Endometrial microvascular endothelial cells (primary cell): Measurements from ENCODE around the gene GNG3. TPM values are rescaled to one million over a fixed set of nuclear protein-coding genes. Genes with fewer than 3 reads are reported as not detected.
"Not testable (repeated sequence)": the region's sequence is repeated elsewhere in the genome, so short reads cannot be mapped to it uniquely, and the experiment has no call there.

ENCODE experiments used
- in situ Hi-C: cut with HindIII; loops from 2 replicates; pipeline ENCODE4 v1.10.0; 2017; ENCODE audit warnings: low sequenced_read_pairs, low pct_unique_long_range_greater_than_20kb; ENCODE audit errors: inconsistent ontology term
- total RNA-seq: library from RNA; depleted of rRNA; stranded (reverse); fragments of >200 nt; gene quantifications from one replicate; pipeline ENCODE4 v1.2.3, GENCODE V29; 2015; ENCODE audit errors: inconsistent ontology term

The GNG3 gene
- total RNA-seq, 1 donor from 2014 or later = not detected

DNA sequence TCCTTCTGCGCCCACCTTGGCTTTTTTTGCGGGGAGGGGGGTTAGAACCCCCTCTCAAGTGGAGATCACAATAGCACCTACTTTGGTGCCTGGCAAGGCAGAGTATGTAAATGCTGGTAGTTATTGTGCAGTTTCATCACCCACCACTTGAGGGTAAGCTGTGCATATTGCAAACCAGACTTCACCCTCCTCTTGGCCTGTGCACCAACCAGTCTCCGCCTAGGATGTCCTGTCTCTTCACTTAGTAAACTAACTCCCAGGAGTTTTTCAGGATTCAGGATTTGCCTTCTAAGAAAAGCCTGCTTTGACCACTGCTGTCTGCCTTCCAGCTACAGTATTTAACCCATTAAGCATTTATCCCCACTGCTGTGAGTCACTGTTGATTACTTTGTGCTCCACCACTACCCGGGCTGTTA lies 26.6 kb upstream of the GNG3 start:
- in situ Hi-C loops = no loop called here

DNA sequence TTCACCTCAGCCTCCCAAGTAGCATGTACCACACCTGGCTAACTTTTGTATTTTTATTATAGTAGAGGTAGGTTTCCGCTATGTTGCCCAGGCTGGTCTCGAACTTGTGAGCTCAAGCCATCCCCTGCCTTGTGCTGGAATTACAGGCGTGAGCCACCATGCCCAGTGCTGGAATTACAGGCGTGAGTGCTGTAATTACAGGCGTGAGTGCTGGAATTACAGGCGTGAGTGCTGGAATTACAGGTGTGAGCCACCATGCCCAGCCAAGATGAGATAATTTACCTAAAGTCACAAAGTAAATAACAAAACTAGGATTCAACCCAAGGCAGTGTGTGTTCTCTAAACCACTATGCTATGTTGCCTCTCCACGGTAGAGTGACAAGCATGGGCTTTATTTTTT lies 25.0 kb upstream of the GNG3 start:
- in situ Hi-C loops = no loop called here

DNA sequence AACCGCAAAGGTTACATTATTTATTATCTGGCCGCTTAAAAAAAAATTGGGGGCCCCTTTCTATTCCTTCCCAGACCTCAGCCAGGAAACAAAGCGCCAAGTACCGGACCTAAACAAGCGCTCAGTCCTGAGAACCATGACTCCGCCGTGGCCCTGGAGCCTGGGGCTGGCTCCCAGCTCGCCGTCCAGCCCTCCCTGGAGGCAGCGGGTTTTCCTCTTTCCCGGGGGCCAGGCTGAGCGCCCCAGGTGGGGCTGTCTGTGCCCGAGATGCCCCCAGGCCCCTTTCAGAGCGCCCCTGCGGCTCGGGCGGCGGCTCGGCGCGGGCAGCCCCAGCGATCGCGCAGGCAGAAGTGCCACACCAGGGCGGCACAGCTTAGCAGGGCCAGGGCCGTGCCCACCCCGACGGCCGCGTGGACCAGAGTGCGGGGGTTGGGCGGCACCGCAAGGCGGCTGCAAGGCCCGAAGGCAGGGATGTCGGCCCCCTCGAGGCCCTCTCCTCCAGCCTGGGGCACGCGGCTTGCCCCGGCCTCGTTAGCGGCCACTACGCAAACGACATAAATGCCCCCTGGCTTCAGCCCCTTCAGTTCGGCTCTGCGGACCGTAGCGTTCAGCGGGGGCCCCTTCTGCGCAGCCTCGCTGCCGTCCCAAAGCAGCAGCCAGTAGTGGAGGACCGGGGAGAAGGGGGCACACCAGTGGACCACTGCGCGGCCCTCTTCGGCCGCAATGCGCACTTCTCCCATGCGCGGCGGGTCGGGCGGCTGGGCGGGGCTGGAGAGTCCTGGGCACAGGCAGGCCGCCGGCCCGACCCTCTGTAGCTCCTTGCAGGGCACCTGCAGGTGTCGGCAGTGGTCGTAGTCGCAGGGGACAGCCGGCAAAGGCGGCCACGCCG lies 19.7 kb upstream of the GNG3 start:
- in situ Hi-C loops = no loop called here

DNA sequence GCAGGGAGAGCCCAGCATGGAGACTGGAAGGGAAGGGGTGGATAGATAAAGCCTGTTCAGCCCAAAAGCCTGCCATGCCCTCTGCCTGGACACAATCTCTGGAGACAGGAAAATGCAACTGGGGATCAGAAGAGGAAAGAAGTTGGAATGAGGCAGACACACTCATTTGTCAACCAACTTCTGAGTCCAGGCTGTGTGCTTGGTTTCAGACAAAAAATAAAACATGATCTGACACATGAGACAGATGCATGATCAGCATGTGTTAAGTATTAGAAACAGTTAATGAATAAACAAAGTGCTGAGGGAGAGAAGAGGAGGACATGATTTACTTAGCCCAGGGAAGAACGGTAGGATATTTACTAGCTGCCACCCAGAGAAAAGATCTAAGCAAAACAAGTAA lies 19.0 kb upstream of the GNG3 start:
- in situ Hi-C loops = no loop called here

DNA sequence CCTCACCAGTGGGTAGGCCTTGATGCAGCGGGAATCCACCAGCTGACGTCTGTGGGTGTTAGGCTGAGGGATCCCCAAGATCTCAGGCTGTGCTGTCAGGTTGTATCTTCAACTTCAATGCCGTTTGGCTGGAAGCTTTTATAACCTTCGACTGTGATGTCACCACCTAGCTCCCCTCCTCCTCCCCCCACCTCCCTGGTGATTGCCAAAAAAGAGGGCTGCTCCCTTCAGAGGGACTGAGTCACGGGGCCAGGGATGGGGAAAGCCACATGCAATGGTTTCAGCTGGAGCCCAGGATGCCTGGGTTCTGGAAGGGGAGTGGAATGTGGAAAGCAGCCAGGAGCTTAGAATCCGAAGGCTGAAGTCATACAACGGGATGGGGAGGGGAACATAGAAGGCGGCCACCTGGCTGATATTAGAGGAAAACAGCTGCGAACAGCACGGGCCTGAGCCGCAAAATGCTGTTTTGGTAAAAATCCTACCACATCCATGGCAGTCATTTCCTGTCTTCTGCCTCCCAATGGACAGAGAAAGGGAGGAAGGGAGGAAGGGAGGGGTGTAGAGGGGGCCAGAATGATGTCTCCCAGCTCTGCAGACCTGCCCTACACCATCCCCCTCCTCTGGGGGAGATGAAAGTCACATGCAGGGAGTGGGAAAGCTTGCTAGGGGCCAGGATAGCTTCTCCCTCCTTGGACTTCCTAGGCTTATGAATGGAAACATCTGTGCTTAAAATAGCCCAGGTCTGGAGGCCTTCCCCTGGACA lies 17.9 kb upstream of the GNG3 start, which contains the start of gene LRRN4CL:
LRRN4CL (minus strand) TSS at position 110 of the 763 bp plus-strand sequence. CDS start 1,022 bp downstream, outside the sequence.
- in situ Hi-C loops = loop anchor here (10.0 kb wide), 1 partner anchor 55 kb away; no protein-coding TSS in a partner anchor

DNA sequence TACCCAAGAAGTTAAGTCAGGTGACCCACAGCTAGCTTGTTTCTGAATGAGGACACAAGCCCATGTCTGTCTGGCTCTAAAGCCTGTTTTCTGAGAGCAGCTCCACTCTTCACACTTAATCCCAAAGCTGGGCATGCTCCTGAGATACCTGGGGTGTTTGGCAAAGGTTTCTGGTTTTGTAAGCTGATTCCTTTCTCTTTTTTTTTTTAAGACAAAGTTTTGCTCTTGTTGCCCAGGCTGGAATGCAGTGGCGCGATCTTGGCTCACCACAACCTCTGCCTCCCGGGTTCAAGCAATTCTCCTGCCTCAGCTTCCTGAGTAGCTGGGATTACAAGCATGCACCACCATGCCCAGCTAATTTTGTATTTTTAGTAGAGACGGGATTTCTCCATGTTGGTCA lies 13.9 kb upstream of the GNG3 start:
- in situ Hi-C loops = loop anchor here (10.0 kb wide), 1 partner anchor 59 kb away; no protein-coding TSS in a partner anchor

DNA sequence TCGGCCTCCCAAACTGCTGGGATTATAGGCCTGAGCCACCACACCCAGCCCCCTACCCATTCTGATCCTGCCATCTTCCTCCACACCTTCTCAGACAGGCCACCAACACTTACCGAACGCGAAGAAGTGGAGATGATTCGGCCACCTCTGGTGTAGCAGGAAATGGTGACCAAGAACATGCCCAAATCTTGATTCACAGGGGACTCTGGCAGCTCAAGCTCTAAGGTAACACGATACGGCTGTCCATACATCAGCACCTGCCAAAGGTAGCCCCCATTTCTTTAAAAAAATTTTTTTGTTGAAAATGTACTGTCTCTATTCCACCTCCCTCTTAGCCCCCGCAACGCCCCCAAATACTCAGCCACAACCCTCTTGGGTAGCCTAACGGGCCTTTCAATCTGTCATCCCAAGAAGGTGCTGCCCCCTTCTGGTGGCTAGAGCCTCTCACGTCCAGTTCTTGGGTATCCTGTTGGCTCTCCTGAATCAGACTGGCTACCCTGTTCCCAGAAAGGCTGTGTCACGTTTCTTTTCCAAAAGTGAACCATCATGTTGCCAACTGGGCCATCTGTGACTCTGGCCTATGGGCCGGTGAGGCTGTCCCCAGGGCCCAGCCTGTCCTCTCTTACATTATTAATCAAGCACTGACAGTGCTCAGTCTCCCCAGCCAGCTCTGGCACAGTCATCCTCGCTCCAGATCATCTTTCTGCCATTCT lies 12.9 kb upstream of the GNG3 start:
- in situ Hi-C loops = loop anchor here (10.0 kb wide), 1 partner anchor 60 kb away; no protein-coding TSS in a partner anchor

DNA sequence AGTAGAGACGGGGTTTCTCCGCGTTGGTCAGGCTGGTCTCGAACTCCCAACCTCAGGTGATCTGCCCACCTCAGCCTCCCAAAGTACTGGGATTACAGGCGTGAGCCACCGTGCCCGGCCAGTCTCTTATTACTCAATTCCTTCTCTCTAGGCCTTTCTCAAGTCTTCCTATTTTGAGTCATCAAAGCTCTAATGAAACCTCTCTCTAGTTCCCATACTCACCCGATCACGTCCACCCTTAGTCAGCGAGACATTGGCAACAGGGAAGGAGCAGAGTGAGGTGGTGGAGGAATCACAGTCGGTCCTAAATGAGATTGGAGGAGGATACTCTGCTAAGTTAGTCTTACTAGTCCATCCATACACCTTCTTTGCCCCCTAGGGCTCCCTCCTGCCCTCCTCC lies 5.2 kb upstream of the GNG3 start:
- in situ Hi-C loops = no loop called here

DNA sequence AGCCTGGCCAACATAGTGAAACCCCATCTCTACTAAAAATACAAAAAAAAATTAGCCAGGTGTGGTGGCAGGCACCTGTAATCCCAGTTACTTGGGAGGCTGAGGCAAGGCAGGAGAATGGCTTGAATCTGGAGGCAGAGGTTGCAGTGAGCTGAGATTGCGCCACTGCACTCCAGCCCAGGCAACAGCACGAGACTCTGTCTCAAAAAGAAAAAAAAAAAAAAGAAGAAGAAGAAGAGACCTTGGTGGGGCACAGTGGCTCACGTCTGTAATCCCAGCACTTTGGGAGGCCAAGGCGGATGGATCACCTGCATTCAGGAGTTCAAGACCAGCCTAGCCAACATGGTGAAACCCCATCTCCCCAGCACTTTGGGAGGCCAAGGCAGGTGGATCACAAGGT lies 3.6 kb upstream of the GNG3 start:
- in situ Hi-C loops = not testable (repeated sequence)

DNA sequence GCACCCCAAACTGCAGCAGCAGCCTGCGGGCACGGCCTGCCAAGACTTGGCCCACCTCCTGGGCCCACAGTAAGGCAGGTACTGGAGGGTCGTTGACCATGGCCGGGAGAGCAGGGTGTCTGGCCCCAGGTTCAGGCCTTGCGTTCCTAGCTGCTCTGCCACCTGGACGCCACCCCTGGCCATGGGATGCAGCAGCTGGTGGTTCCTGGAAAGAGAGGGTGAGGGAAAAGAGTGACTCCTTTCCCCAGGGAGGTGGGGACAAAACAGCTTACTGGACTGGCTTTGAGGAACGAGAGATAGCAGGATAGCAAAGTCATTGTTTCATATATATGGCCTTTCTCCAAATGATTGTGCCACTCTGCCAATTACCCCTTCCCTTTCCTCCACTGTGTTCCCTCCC lies 2.1 kb upstream of the GNG3 start:
- in situ Hi-C loops = no loop called here

DNA sequence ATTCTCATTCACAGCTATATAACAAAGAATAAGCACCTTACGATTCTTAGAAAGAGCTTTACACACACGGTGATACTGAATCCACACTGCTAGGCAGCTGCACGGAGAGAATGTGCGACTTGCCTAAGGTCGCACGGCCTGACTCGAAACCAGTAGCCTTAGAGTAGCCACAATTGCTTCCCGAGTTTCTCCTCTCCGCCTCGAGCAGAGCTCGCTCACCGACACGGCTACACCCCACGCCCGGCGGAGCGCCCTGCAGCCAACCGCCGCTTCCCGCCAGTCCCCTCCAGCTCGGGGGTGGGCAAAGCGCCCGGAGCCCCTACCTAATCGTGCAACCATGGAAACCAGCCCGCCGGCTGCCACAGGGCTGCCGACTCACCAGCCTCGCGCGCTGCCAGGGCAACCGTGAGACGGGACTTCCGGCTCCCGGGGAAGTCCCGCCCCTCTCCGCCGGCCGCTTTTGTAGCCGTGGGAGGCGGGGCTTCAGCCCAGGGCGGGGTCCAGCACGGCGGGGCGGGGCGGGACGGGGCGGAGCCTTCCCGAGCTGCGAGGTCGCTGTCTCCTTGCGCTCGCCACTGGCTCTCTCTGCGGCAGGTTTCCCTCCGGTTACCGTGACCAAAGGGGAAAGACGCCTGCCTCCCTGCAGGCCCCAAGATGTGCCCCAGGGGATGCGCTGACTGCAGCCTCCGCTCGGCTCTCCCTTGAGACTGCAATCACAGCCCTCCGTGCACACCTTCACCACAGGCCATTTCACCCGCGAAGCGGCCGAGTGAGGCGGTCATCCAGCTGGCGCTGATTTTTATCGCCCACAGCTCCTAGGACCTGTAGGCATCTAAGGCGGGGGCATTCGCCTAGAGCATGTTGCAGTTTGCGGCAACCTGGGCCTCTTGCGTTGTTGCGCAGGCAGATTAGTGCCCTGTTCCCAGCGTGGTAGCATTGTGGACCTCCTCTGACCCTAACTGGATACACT lies 1.3 kb upstream of the GNG3 start:
- in situ Hi-C loops = no loop called here

DNA sequence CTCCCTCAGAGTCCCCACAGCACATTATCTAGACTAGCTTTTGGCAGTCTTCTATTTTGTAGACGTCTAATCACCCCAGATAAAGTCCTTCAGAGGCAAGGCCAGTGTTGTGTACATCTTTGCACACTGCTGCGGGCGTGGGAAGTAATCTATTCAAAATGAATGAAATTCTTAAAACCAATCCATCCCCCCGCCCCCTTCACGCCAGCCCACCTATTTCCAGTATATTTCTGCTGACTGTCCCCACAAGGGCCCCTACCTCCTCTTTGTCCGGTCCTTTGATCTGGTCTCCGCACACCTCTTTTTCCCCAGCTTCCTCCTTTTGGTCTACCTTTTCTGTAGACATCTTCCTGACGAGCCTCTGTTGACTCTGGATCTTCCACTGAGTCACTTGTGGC lies 627 bp upstream of the GNG3 start:
- in situ Hi-C loops = no loop called here

DNA sequence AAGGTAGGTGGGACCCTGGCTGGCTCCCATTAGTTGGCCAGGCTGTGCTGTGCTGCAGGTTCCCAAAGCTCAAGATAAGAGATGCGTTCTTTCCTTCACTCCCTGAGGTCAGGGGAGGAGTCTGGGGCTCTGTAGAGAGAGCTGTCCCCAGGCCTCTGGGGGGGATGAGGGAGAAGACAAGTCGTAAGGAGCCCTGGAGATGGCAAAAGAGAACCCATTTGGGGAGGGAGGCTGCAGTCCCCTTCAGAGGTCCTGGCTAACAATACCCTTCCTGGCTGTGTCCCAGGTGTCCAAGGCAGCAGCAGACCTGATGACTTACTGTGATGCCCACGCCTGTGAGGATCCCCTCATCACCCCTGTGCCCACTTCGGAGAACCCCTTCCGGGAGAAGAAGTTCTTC lies 916 bp downstream of the GNG3 start:
- in situ Hi-C loops = no loop called here

DNA sequence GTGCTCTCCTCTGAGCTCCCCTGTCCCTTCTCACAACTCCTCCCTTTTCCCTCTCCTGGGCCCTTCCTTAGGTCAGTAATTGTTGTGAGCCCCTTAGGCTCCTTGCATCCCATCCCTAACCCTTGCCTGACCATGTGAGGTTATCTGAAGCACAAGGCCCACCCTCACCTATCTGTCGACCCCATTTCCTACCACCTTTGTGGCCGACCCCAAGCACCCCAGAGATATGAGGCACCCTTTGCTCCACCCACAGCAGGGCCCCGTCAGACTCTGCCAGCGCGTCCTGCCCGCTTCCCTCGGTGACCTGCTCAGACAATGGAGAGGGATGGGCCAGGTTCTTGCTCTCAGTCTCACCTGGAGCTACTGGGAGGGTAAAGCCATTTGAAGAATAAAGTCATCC lies 1.3 kb downstream of the GNG3 start:
- in situ Hi-C loops = no loop called here

DNA sequence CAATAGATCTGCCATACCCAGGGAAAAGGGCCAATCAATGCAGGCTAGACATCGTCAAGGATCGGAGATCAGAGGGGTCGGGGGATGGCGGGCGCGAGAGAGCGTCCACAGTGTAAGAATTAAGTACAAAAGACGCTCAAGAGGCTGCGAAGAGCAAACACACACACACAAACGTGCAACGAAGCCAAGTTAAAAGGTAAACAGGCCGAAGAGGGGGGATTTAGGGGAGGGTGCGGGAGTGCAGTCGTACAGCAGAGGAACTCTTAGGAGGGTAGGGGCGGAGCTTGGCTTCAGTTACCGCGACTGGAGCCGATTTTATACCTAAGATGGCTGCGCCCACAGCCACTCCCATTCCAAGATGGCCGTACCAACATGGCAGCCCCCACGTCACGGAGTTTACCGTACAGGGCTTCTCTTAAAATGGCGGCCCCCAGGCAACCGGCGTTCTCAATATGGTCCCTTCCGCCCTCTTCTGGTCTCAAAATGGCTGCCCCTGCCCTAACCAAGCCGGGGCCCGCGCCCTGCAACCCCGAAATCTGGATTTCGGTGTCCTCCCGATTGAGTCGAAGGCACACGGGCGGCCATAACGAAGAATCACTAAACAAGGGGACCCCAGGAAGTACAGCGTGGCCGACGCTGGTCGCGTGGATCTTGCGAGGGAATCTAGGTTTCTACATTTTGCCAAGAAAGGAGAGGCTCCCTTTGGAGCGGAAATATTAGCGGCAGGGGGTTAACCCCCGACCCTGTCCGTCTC lies 1.9 kb downstream of the GNG3 start:
- in situ Hi-C loops = no loop called here

DNA sequence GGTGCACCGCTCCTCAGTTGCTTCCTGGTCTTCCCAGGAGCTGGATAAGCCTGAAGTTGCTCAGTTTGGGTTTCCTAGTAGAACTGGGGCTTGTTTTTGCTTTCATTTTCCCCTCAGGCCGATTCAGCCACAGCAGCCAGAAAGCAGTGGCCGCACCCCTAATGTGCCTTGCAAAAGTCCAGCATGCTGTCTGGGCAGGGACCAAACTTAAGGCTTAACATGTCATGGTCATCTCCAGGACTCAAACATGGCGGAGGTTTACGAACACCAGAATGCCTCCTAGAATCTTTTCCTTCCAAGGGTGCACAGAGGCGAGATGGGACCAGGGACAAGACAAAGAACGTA lies 2.5 kb downstream of the GNG3 start:
- in situ Hi-C loops = no loop called here

DNA sequence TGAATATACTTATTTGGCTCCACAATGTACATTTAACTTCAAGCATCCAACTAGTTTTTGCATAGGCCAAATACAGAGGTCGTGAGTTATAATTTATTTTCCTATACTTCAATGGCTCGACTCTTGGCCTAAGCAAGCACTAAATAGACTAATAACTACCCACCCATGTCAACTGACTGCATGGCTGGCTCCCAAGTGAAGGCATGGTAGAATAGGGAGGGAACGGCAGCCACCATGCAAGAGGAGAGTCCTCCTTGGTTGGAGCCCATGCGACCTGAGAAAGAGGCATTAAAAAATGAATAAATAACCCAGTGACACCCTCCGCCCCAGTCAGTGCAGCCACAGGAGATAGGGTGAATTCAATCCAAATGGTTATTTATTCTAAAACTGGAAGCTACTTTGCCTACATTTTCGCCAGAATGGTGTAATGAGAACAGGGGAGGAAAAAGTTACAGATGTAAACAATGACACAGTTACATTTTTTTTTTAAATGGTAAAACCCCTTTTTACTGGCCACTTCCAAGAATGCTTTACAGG lies 4.9 kb downstream of the GNG3 start:
- in situ Hi-C loops = no loop called here
